Embryonic facial prominence (tissue), 1 donor: ENCODE data around the gene UNK.
"Not testable (repeated sequence)": the region's sequence is repeated elsewhere in the genome, so short reads cannot be mapped to it uniquely, and the experiment has no call there.

Source experiments
- DNase-seq: peaks from one replicate; pipeline ENCODE4 v3.0.0-alpha.2; 2016; ENCODE audit errors: extremely low spot score

The UNK gene

GRCh38 chr17:75849279-75849646 is 64.7 kb downstream of the UNK start:
- DNase-seq, result no peak

GRCh38 chr17:75849724-75850123 is 65.1 kb downstream of the UNK start:
- DNase-seq, result no peak

GRCh38 chr17:75850928-75851692 is 66.5 kb downstream of the UNK start:
- no peak for DNase-seq

GRCh38 chr17:75851693-75851991 is 67.0 kb downstream of the UNK start:
- not testable (repeated sequence) for DNase-seq

GRCh38 chr17:75853433-75853832 is 68.8 kb downstream of the UNK start:
- DNase-seq, result no peak

GRCh38 chr17:75854101-75854748 is 69.6 kb downstream of the UNK start:
- no peak for DNase-seq

GRCh38 chr17:75854881-75855309 is 70.3 kb downstream of the UNK start:
- no peak for DNase-seq

GRCh38 chr17:75855310-75856061 is 70.9 kb downstream of the UNK start, which contains the start of gene WBP2:
Gene WBP2 (minus strand): TSS chr17:75855335. CDS start chr17:75855297, 38 bp downstream.
- DNase-seq, result peak; percentile 100

- no peak for DNase-seq
Measured at GRCh38 chr17:75856062-75856756, 71.6 kb downstream of the UNK start.

GRCh38 chr17:75859358-75859757 is 74.8 kb downstream of the UNK start:
- DNase-seq, result not testable (repeated sequence)

GRCh38 chr17:75861927-75862317 is 77.3 kb downstream of the UNK start:
- no peak for DNase-seq

- no peak for DNase-seq
Measured at GRCh38 chr17:75864448-75864871, 79.9 kb downstream of the UNK start.

- not testable (repeated sequence) for DNase-seq
Measured at GRCh38 chr17:75864887-75865286, 80.3 kb downstream of the UNK start.

GRCh38 chr17:75865404-75866188 is 81.0 kb downstream of the UNK start:
- not testable (repeated sequence) for DNase-seq

- DNase-seq, result not testable (repeated sequence)
Measured at GRCh38 chr17:75868730-75869281, 84.2 kb downstream of the UNK start.

- DNase-seq, result no peak
Measured at GRCh38 chr17:75869282-75870141, 84.9 kb downstream of the UNK start.

- not testable (repeated sequence) for DNase-seq
Measured at GRCh38 chr17:75870228-75870627, 85.6 kb downstream of the UNK start.

GRCh38 chr17:75872434-75873351 is 88.1 kb downstream of the UNK start:
- peak; percentile 6 for DNase-seq
